ENCODE measurements around the gene TMEM238. TPM values are rescaled to one million over a fixed set of nuclear protein-coding genes. Genes with fewer than 3 reads are reported as not detected.

Gene TMEM238
- total and polyA plus RNA-seq, 10 donors, result 0.17 to 8.8 (median 4.9) TPM; not detected in 1

DNA sequence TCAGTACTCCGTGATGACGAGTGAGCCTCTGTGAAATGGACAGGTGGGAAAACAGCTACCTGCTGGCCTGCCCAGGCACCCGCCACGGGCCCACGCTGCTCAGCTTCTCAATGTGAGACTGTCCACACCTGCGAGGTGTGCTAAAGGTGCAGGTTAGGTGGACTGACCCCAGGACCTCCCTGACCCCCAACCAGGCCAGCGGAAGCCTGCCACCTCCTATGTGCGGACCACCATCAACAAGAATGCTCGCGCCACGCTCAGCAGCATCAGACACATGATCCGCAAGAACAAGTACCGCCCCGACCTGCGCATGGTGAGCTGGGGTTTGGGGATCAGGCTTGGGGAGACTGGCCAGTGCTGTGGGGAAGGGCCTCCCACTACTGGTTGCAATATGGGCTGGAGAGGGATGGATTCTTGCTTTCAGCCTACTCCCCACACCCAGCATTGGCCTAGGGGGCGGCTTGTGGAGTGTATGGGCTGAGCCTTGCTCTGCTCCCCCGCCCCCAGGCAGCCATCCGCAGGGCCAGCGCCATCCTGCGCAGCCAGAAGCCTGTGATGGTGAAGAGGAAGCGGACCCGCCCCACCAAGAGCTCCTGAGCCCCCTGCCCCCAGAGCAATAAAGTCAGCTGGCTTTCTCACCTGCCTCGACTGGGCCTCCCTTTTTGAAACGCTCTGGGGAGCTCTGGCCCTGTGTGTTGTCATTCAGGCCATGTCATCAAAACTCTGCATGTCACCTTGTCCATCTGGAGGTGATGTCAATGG is 3.8 kb upstream of the TMEM238 start:
- peak in 2 of 3 donors; percentile 39 to 46 for TF ChIP-seq POLR2AphosphoS5 (IDR thresholded peaks at IDR 0.05)
- no peak for TF ChIP-seq POLR2A (IDR thresholded peaks at IDR 0.05)
- WGBS, 5 donors, result 87 to 93% (median 88%) methylated on average over 6 to 24 of the region's 24 CpGs
- Histone ChIP-seq H3K36me3 (peaks cover 4 to 63% (median 48%) of the 10 kb centered on the region in 6 donors), H3K9me3 (no peaks in the 10 kb centered on the region), H3K27ac (peak overlapping the region in 2 of 8 donors; percentile 90 to 92), H3K4me3 (peak overlapping the region in 6 of 8 donors; percentile 74 to 95 (median 90)), H3K27me3 (replicated peaks in 1 of 7) (no peaks in the 10 kb centered on the region), H3K4me1 (peaks cover 42 to 75% (median 59%) of the 10 kb centered on the region in 6 donors)
- intact Hi-C loops (cut with DNase I; ENCODE audit: low total_unique reads), result no loop called here
- DNase-seq, result no peak

GRCh38 chr19:55386493-55386971 is 2.4 kb upstream of the TMEM238 start:
- peak overlapping the region; percentile 74 to 96 (median 90) for H3K4me3 ChIP-seq
- H3K4me1 ChIP-seq, result peaks cover 43 to 80% (median 62%) of the 10 kb centered on the region in 6 donors
- H3K36me3 ChIP-seq, result peaks cover 4 to 51% (median 43%) of the 10 kb centered on the region in 6 donors
- DNase-seq, result peak; percentile 83
- peak overlapping the region; percentile 88 to 96 (median 93) for H3K27ac ChIP-seq
- whole genome bisulfite sequencing, 5 donors, result 1 to 4% (median 1%) methylated on average over 20 to 33 of the region's 33 CpGs
- intact Hi-C loops (cut with DNase I; ENCODE audit: low total_unique reads), result no loop called here
- TF ChIP-seq POLR2A (IDR thresholded peaks at IDR 0.05) (no peak), POLR2AphosphoS5 (IDR thresholded peaks at IDR 0.05) (no peak)
- TF ChIP-seq, protein P1, sequence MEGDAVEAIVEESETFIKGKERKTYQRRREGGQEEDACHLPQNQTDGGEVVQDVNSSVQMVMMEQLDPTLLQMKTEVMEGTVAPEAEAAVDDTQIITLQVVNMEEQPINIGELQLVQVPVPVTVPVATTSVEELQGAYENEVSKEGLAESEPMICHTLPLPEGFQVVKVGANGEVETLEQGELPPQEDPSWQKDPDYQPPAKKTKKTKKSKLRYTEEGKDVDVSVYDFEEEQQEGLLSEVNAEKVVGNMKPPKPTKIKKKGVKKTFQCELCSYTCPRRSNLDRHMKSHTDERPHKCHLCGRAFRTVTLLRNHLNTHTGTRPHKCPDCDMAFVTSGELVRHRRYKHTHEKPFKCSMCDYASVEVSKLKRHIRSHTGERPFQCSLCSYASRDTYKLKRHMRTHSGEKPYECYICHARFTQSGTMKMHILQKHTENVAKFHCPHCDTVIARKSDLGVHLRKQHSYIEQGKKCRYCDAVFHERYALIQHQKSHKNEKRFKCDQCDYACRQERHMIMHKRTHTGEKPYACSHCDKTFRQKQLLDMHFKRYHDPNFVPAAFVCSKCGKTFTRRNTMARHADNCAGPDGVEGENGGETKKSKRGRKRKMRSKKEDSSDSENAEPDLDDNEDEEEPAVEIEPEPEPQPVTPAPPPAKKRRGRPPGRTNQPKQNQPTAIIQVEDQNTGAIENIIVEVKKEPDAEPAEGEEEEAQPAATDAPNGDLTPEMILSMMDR (IDR thresholded peaks at IDR 0.05 in 8 of 11, conservative IDR thresholded peaks at IDR 0.05 in 3 of 11), result no peak
- no peaks in the 10 kb centered on the region for H3K9me3 ChIP-seq
- H3K27me3 ChIP-seq (replicated peaks in 1 of 7), result no peaks in the 10 kb centered on the region

DNA sequence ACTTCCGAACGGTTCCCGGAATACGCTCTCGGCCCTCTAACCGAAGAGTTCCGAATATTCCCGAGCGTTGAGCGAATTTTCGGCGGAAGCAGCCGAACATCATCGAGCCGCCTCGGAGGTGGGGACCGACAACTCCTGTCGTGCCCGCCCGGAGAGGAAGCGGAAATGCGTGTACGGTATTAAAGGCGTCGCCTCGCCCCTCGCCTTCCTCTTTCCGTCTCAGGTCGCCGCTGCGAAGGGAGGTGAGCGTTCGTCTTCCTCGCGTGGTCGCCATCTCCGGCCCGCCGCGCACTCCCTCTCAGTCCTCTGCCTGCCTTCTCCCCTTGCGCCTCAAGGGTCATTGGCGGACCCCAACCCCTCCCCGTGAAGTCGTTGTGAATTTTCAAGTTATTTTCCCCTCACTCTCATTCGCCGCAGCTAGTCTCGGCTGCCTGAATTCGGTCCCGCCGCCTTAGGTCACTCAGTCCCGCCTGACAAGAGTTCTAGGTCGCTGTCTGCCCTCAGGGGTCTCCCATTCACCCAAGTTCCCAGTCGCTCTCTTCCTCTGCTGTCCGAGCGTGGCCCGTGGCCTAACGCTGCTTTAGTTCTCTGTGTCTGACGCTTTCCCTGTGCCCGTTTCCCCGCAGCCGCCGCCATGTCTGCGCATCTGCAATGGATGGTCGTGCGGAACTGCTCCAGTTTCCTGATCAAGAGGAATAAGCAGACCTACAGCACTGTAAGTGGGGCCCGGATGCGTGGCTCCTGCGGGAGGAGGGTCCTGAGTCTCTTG is 1.8 kb upstream of the TMEM238 start, which contains the start of gene RPL28:
Gene RPL28 (plus strand): TSS at position 209 of the 769 bp plus-strand sequence. CDS start 426 bp downstream, at position 635.
- 0 to 1% (median 0%) methylated on average over 46 to 68 of the region's 68 CpGs for WGBS, 5 donors
- Histone ChIP-seq H3K27me3 (replicated peaks in 1 of 7) (no peaks in the 10 kb centered on the region), H3K27ac (peak within 1 kb of the TSS; percentile 88 to 96 (median 93)), H3K36me3 (peaks cover 4 to 44% (median 38%) of the 10 kb centered on the region in 6 donors), H3K4me1 (peaks cover 43 to 73% (median 59%) of the 10 kb centered on the region in 6 donors), H3K4me3 (peak within 1 kb of the TSS; percentile 74 to 96 (median 90)), H3K9me3 (no peaks in the 10 kb centered on the region)
- TF ChIP-seq, protein P1 (IDR thresholded peaks at IDR 0.05 in 8 of 11, conservative IDR thresholded peaks at IDR 0.05 in 3 of 11), result peak in 1 of 11 experiments; percentile 21
- TF ChIP-seq POLR2A (IDR thresholded peaks at IDR 0.05) (peak; percentile 96 to 99 (median 97)), POLR2AphosphoS5 (IDR thresholded peaks at IDR 0.05) (peak; percentile 100)
- intact Hi-C loops (cut with DNase I; ENCODE audit: low total_unique reads), result no loop called here
- DNase-seq, result peak; percentile 99

DNA sequence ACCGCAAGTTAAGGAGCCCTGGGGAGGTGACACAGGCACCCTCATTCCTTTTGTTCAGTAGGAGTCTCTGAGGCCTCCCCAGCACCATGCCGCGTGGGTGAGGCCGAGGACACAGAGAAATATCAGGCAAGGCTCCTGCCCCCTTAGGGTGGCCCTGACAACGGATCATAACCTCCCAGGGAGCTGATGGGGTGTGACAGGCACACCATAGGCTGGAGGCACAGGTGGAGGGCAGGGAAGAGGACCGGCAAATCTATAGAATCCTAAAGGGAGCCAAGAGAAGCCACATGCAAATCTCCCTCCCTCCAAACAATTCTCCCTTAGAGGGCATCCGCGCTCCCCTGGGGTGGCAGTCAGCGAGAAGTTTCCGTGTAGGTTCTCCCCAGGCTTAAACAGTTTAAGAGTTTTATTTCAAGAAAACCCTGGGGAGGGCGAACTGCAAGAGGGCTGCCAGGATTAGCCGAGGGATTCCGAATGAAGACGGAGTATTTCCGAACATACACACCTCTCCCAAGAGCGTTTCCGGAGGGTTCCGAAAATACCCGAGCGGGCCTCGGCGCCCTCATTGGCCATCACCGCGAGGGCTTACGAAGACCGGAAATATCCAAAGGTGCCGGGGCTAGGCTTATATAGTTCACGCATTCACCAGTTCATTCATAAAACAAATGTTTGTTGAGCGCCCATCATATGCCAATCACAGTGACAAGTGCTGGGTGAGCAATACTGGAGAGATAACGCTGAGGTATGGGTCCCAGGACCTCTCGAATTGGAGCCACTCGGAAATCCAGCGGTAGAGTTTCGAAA is 1.0 kb upstream of the TMEM238 start:
- DNase-seq, result peak; percentile 96
- H3K4me3 ChIP-seq, result peak overlapping the region; percentile 74 to 96 (median 90)
- intact Hi-C loops (cut with DNase I; ENCODE audit: low total_unique reads), result no loop called here
- no peak for TF ChIP-seq POLR2A (IDR thresholded peaks at IDR 0.05)
- TF ChIP-seq, protein P1 (IDR thresholded peaks at IDR 0.05 in 8 of 11, conservative IDR thresholded peaks at IDR 0.05 in 3 of 11), result no peak
- no peak for TF ChIP-seq POLR2AphosphoS5 (IDR thresholded peaks at IDR 0.05)
- WGBS, 5 donors, result 3 to 7% (median 5%) methylated on average over 28 to 34 of the region's 34 CpGs
- peaks cover 43 to 66% (median 56%) of the 10 kb centered on the region in 6 donors for H3K4me1 ChIP-seq
- H3K27me3 ChIP-seq (replicated peaks in 1 of 7), result no peaks in the 10 kb centered on the region
- no peaks in the 10 kb centered on the region for H3K9me3 ChIP-seq
- H3K27ac ChIP-seq, result peak overlapping the region; percentile 88 to 96 (median 93)
- H3K36me3 ChIP-seq, result peaks cover 4 to 36% (median 33%) of the 10 kb centered on the region in 6 donors

Data from spleen (tissue), 11 donors.